Stomach smooth muscle (tissue), 2 donors: ENCODE measurements around the gene PSMB9.

Experiments
- H3K27ac ChIP-seq: one replicate; pipeline ENCODE4 v1.7.0; 2013; ENCODE audit warnings: mild to moderate bottlenecking, low read length, inconsistent platforms
- H3K27me3 ChIP-seq, 2 donors: one replicate each; pipeline ENCODE4 v1.7.0; 2013; ENCODE audit warnings: low read length in 2 of 2; ENCODE audit not compliant: insufficient read depth in 2 of 2, control insufficient read depth in 1 of 2
- H3K36me3 ChIP-seq, 2 donors: one replicate each; pipeline ENCODE4 v1.7.0; 2013; ENCODE audit warnings: low read length in 2 of 2; ENCODE audit not compliant: control insufficient read depth in 2 of 2, insufficient read depth in 2 of 2
- H3K4me1 ChIP-seq: one replicate; pipeline ENCODE4 v1.7.0; 2013; ENCODE audit warnings: low read length; ENCODE audit not compliant: control insufficient read depth, insufficient read depth
- H3K4me3 ChIP-seq, 2 donors: one replicate each; pipeline ENCODE4 v1.7.0; 2013; ENCODE audit warnings: low read length in 2 of 2
- H3K9ac ChIP-seq, 2 donors: one replicate each; pipeline ENCODE4 v1.7.0; 2013; ENCODE audit warnings: low read length in 2 of 2, mild to moderate bottlenecking in 1 of 2
- H3K9me3 ChIP-seq, 2 donors: one replicate each; pipeline ENCODE4 v1.7.0; 2013; ENCODE audit warnings: low read length in 2 of 2; ENCODE audit not compliant: control insufficient read depth in 2 of 2
- donor health status: healthy.
- donor health status: Pancreatic carcinoma.

The PSMB9 gene

DNA sequence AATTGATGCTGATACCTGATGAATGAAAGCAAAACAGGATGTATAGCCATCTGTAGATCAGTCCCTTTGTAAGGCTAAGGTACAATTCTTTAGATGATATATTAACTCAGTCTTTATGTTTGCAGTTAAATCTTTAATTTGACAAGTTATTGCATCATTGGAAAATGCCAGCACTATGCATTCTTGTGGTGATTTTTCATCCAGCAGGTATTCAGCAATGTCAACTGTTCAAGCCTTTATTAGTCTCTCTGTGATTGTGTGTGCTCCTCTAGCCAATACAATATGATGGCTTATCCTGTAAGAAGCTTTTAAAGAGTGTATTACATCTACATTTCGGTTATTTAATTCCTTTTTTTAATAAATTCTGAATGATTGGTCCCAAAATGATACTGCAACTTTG, 52.5 kb downstream of the PSMB9 start:
- Histone ChIP-seq H3K27me3 (no peaks in the 10 kb centered on the region), H3K4me1 (no peaks in the 10 kb centered on the region), H3K9me3 (no peaks in the 10 kb centered on the region), H3K4me3 (no peak overlapping the region), H3K36me3 (no peaks in the 10 kb centered on the region), H3K9ac (no peak overlapping the region), H3K27ac (no peak overlapping the region)

DNA sequence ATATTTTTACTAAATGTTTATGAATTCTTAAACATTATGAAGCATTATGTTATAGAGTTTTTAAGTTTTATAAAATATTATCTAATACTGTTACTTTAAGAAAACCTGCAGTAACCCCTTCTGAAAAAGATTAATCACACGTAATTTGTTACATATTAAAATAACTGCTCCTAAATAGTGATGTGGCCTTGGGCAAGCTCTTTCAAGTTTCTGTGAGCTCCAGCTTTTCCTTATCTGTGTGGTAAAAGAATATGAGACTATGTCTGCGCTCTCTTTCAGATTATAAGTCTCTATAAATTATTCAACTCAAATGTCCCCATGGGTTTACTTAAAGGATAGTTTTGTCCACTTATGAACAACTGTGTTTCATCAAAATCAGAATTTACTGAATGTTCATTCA, 54.9 kb downstream of the PSMB9 start:
- H3K27ac ChIP-seq, result no peak overlapping the region
- H3K36me3 ChIP-seq, result no peaks in the 10 kb centered on the region
- no peaks in the 10 kb centered on the region for H3K4me1 ChIP-seq
- H3K9me3 ChIP-seq, result no peaks in the 10 kb centered on the region
- H3K4me3 ChIP-seq, result no peak overlapping the region
- no peaks in the 10 kb centered on the region for H3K27me3 ChIP-seq
- H3K9ac ChIP-seq, result no peak overlapping the region
